NB4 (cell line): Measurements from ENCODE around the gene CFAP100.

Experiments
- CTCF ChIP-seq: IDR thresholded peaks from one replicate; pipeline ENCODE4 v1.5.1; 2012; ENCODE audit warnings: low read depth, low read length
- POLR2A ChIP-seq: IDR thresholded peaks from 2 replicates; pipeline ENCODE4 v1.6.1; 2011; ENCODE audit warnings: mild to moderate bottlenecking; ENCODE audit not compliant: insufficient read length; ENCODE audit errors: extremely low read depth

GRCh38 chr3:126355777-126356372 is 38.8 kb upstream of the CFAP100 start:
- TF ChIP-seq CTCF (no peak), POLR2A (no peak)
